Measurements from ENCODE around the gene ARFGAP1. TPM values are rescaled to one million over a fixed set of nuclear protein-coding genes. Genes with fewer than 3 reads are reported as not detected.

ARFGAP1 gene
- total RNA-seq, 3 donors from 2014 or later (not counting 1 experiment from before 2014, with no cell fraction given) = 118 to 138 (median 127) TPM

GRCh38 chr20:63280371-63280770 lies 7.8 kb downstream of the ARFGAP1 start:
- H3K36me3 Mint-ChIP-seq = no peaks in the 10 kb centered on the region
- H3K27ac ChIP-seq (ENCODE audit: low read length) = no peak overlapping the region
- no peak for DNase-seq
- no peaks in the 10 kb centered on the region for H3K4me1 ChIP-seq (ENCODE audit: control insufficient read depth, insufficient read depth, low read length)
- no peaks in the 10 kb centered on the region for H3K27me3 Mint-ChIP-seq (ENCODE audit: low read depth in 2 of 2)
- H3K9me3 Mint-ChIP-seq = no peaks in the 10 kb centered on the region
- H3K27ac Mint-ChIP-seq = no peak overlapping the region
- no peak for TF ChIP-seq CTCF (IDR thresholded peaks at IDR 0.05)
- no peak for ATAC-seq
- intact Hi-C loops (cut with micrococcal nuclease) = no loop called here
- H3K4me3 Mint-ChIP-seq = no peak overlapping the region
- WGBS (ENCODE audit: insufficient coverage) = 97% methylated on average over 6 of the region's 6 CpGs
- no peak overlapping the region for H3K4me3 ChIP-seq (ENCODE audit: low read length)
- no peaks in the 10 kb centered on the region for H3K9me3 ChIP-seq (ENCODE audit: control insufficient read depth, insufficient read depth, low read length)
- peaks cover 6 to 10% of the 10 kb centered on the region in 2 donors for H3K4me1 Mint-ChIP-seq
- peaks cover 48% of the 10 kb centered on the region for H3K36me3 ChIP-seq (ENCODE audit: control insufficient read depth, insufficient read depth, low read length)
- H3K27me3 ChIP-seq (ENCODE audit: control insufficient read depth, insufficient read depth, low read length) = no peaks in the 10 kb centered on the region

DNA sequence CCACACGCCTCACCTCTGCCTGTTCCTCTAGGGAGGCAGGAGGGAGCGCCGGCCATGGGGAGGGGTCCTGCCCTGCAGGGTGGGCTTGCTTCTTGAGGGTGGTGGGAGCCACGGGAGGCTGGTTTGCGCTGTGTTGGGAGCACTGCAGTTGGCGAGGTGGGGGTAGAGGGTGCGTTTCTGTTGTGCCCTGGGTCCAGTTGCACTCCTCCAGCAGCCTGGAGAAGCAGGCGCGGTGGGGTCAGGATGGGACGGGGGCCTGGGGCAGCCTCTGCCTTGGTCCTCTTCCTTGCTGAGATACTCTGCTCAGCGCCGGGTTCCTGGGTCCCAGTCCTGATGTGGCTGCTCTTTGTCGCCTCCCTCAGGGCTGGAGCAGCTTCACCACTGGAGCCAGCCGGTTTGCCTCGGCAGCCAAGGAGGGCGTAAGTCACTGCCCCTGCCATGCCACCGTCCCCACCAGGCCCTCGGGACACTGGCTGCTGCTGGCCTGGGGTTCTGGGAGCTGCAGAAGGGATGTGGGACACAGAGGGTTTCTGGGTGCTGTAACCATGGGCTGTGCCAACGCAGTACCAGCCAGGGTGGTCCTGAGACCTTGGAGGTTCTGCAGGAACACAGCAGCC lies 8.4 kb downstream of the ARFGAP1 start:
- Mint-ChIP-seq H3K27ac (no peak overlapping the region), H3K27me3 (ENCODE audit: low read depth in 2 of 2) (no peaks in the 10 kb centered on the region), H3K4me3 (no peak overlapping the region), H3K9me3 (no peaks in the 10 kb centered on the region), H3K4me1 (peaks cover 0 to 4% of the 10 kb centered on the region in 2 donors), H3K36me3 (no peaks in the 10 kb centered on the region)
- Histone ChIP-seq H3K27ac (ENCODE audit: low read length) (no peak overlapping the region), H3K4me1 (ENCODE audit: control insufficient read depth, insufficient read depth, low read length) (no peaks in the 10 kb centered on the region), H3K27me3 (ENCODE audit: control insufficient read depth, insufficient read depth, low read length) (no peaks in the 10 kb centered on the region), H3K36me3 (ENCODE audit: control insufficient read depth, insufficient read depth, low read length) (peaks cover 48% of the 10 kb centered on the region), H3K4me3 (ENCODE audit: low read length) (no peak overlapping the region), H3K9me3 (ENCODE audit: control insufficient read depth, insufficient read depth, low read length) (no peaks in the 10 kb centered on the region)
- ATAC-seq (no peak), DNase-seq (no peak)
- no peak for TF ChIP-seq CTCF (IDR thresholded peaks at IDR 0.05)
- intact Hi-C loops (cut with micrococcal nuclease) = no loop called here
- 94% methylated on average over 19 of the region's 19 CpGs for WGBS (ENCODE audit: insufficient coverage)

GRCh38 chr20:63281742-63282665 lies 9.4 kb downstream of the ARFGAP1 start:
- Mint-ChIP-seq H3K4me3 (no peak overlapping the region), H3K9me3 (no peaks in the 10 kb centered on the region), H3K36me3 (no peaks in the 10 kb centered on the region), H3K27me3 (ENCODE audit: low read depth in 2 of 2) (no peaks in the 10 kb centered on the region), H3K27ac (no peak overlapping the region), H3K4me1 (no peaks in the 10 kb centered on the region)
- Histone ChIP-seq H3K4me3 (ENCODE audit: low read length) (no peak overlapping the region), H3K4me1 (ENCODE audit: control insufficient read depth, insufficient read depth, low read length) (no peaks in the 10 kb centered on the region), H3K36me3 (ENCODE audit: control insufficient read depth, insufficient read depth, low read length) (peaks cover 45% of the 10 kb centered on the region), H3K27me3 (ENCODE audit: control insufficient read depth, insufficient read depth, low read length) (no peaks in the 10 kb centered on the region), H3K27ac (ENCODE audit: low read length) (no peak overlapping the region), H3K9me3 (ENCODE audit: control insufficient read depth, insufficient read depth, low read length) (no peaks in the 10 kb centered on the region)
- ATAC-seq (no peak), DNase-seq (no peak)
- intact Hi-C loops (cut with micrococcal nuclease) = no loop called here
- no peak for TF ChIP-seq CTCF (IDR thresholded peaks at IDR 0.05)
- 92% methylated on average over 38 of the region's 38 CpGs for WGBS (ENCODE audit: insufficient coverage)
